ENCODE results near the gene ANXA5.

The ANXA5 gene

GRCh38 chr4:121701263-121701662, 4.5 kb upstream of the ANXA5 start:
- no peaks in the 10 kb centered on the region for H3K9me3 Mint-ChIP-seq
- peaks cover 3% of the 10 kb centered on the region for H3K36me3 Mint-ChIP-seq (ENCODE audit: low read depth)
- peaks cover 35% of the 10 kb centered on the region for H3K27me3 Mint-ChIP-seq
- intact Hi-C loops (cut with micrococcal nuclease), result no loop called here
- no peak overlapping the region for H3K4me3 Mint-ChIP-seq
- peaks cover 39% of the 10 kb centered on the region for H3K4me1 Mint-ChIP-seq (ENCODE audit: low read depth)
- no peak overlapping the region for H3K27ac Mint-ChIP-seq

GRCh38 chr4:121698236-121698671, 1.5 kb upstream of the ANXA5 start:
- intact Hi-C loops (cut with micrococcal nuclease), result loop anchor here (2.0 to 5.0 kb wide), 2 partner anchors 124 to 173 kb away; partner anchors contain the start of genes BBS7 and CCNA2
- Mint-ChIP-seq H3K27me3 (peaks cover 30% of the 10 kb centered on the region), H3K4me3 (no peak overlapping the region), H3K9me3 (no peaks in the 10 kb centered on the region), H3K36me3 (ENCODE audit: low read depth) (peaks cover 15% of the 10 kb centered on the region), H3K27ac (peak overlapping the region; percentile 43), H3K4me1 (ENCODE audit: low read depth) (peaks cover 38% of the 10 kb centered on the region)

- peaks cover 22% of the 10 kb centered on the region for H3K36me3 Mint-ChIP-seq (ENCODE audit: low read depth)
- peaks cover 26% of the 10 kb centered on the region for H3K27me3 Mint-ChIP-seq
- H3K4me3 Mint-ChIP-seq, result peak overlapping the region; percentile 100
- no peaks in the 10 kb centered on the region for H3K9me3 Mint-ChIP-seq
- H3K27ac Mint-ChIP-seq, result peak overlapping the region; percentile 99
- peaks cover 38% of the 10 kb centered on the region for H3K4me1 Mint-ChIP-seq (ENCODE audit: low read depth)
- intact Hi-C loops (cut with micrococcal nuclease), result loop anchor here (5.0 kb wide), 1 partner anchor 125 kb away; the partner anchor contains the start of gene CCNA2
Observed at GRCh38 chr4:121697564-121697963, 784 bp upstream of the ANXA5 start.

- Mint-ChIP-seq H3K36me3 (ENCODE audit: low read depth) (peaks cover 32% of the 10 kb centered on the region), H3K4me3 (peak overlapping the region; percentile 100), H3K4me1 (ENCODE audit: low read depth) (peaks cover 32% of the 10 kb centered on the region), H3K27me3 (peaks cover 19% of the 10 kb centered on the region), H3K27ac (peak overlapping the region; percentile 99), H3K9me3 (no peaks in the 10 kb centered on the region)
- intact Hi-C loops (cut with micrococcal nuclease), result loop anchor here (1.0 to 5.0 kb wide), 2 partner anchors 105 to 126 kb away; partner anchors contain the start of genes CCNA2 and EXOSC9
Observed at GRCh38 chr4:121696170-121696580, 605 bp downstream of the ANXA5 start.

GRCh38 chr4:121693886-121694285, 2.9 kb downstream of the ANXA5 start:
- H3K36me3 Mint-ChIP-seq (ENCODE audit: low read depth), result peaks cover 32% of the 10 kb centered on the region

GRCh38 chr4:121693450-121693849, 3.3 kb downstream of the ANXA5 start:
- peaks cover 15% of the 10 kb centered on the region for H3K4me1 Mint-ChIP-seq (ENCODE audit: low read depth)

More at GRCh38 chr4:121693886-121694285, 2.9 kb downstream of the ANXA5 start:
- H3K27me3 Mint-ChIP-seq, result peaks cover 5% of the 10 kb centered on the region
- H3K4me1 Mint-ChIP-seq (ENCODE audit: low read depth), result peaks cover 19% of the 10 kb centered on the region
- H3K27ac Mint-ChIP-seq, result no peak overlapping the region
- intact Hi-C loops (cut with micrococcal nuclease), result no loop called here
- no peaks in the 10 kb centered on the region for H3K9me3 Mint-ChIP-seq
- no peak overlapping the region for H3K4me3 Mint-ChIP-seq

GRCh38 chr4:121692261-121692660, 4.5 kb downstream of the ANXA5 start:
- peaks cover 32% of the 10 kb centered on the region for H3K36me3 Mint-ChIP-seq (ENCODE audit: low read depth)
- intact Hi-C loops (cut with micrococcal nuclease), result no loop called here
- H3K4me3 Mint-ChIP-seq, result no peak overlapping the region
- no peak overlapping the region for H3K27ac Mint-ChIP-seq
- H3K27me3 Mint-ChIP-seq, result no peaks in the 10 kb centered on the region
- H3K4me1 Mint-ChIP-seq (ENCODE audit: low read depth), result peaks cover 3% of the 10 kb centered on the region
- H3K9me3 Mint-ChIP-seq, result no peaks in the 10 kb centered on the region

More at GRCh38 chr4:121693450-121693849, 3.3 kb downstream of the ANXA5 start:
- no peak overlapping the region for H3K27ac Mint-ChIP-seq
- peaks cover 32% of the 10 kb centered on the region for H3K36me3 Mint-ChIP-seq (ENCODE audit: low read depth)
- peak overlapping the region; percentile 30 for H3K4me3 Mint-ChIP-seq
- no peaks in the 10 kb centered on the region for H3K9me3 Mint-ChIP-seq
- intact Hi-C loops (cut with micrococcal nuclease), result no loop called here
- peaks cover under 1% of the 10 kb centered on the region for H3K27me3 Mint-ChIP-seq

- Mint-ChIP-seq H3K27me3 (no peaks in the 10 kb centered on the region), H3K36me3 (ENCODE audit: low read depth) (peaks cover 42% of the 10 kb centered on the region), H3K9me3 (no peaks in the 10 kb centered on the region), H3K27ac (no peak overlapping the region), H3K4me1 (ENCODE audit: low read depth) (peaks cover 14% of the 10 kb centered on the region), H3K4me3 (no peak overlapping the region)
- intact Hi-C loops (cut with micrococcal nuclease), result no loop called here
Observed at GRCh38 chr4:121690001-121690400, 6.8 kb downstream of the ANXA5 start.

- Mint-ChIP-seq H3K9me3 (no peaks in the 10 kb centered on the region), H3K36me3 (ENCODE audit: low read depth) (peaks cover 49% of the 10 kb centered on the region), H3K4me3 (no peak overlapping the region), H3K4me1 (ENCODE audit: low read depth) (peaks cover 21% of the 10 kb centered on the region), H3K27me3 (no peaks in the 10 kb centered on the region), H3K27ac (no peak overlapping the region)
- intact Hi-C loops (cut with micrococcal nuclease), result loop anchor here (5.0 kb wide), 1 partner anchor 39 kb away; no protein-coding TSS in a partner anchor
Observed at GRCh38 chr4:121688701-121689100, 8.1 kb downstream of the ANXA5 start.

- peaks cover 21% of the 10 kb centered on the region for H3K4me1 Mint-ChIP-seq (ENCODE audit: low read depth)
- H3K27me3 Mint-ChIP-seq, result no peaks in the 10 kb centered on the region
- no peak overlapping the region for H3K4me3 Mint-ChIP-seq
- peaks cover 49% of the 10 kb centered on the region for H3K36me3 Mint-ChIP-seq (ENCODE audit: low read depth)
- no peak overlapping the region for H3K27ac Mint-ChIP-seq
- no peaks in the 10 kb centered on the region for H3K9me3 Mint-ChIP-seq
- intact Hi-C loops (cut with micrococcal nuclease), result loop anchor here (5.0 kb wide), 1 partner anchor 39 kb away; no protein-coding TSS in a partner anchor
Observed at GRCh38 chr4:121688261-121688660, 8.5 kb downstream of the ANXA5 start.

GRCh38 chr4:121686255-121686654, 10.5 kb downstream of the ANXA5 start:
- H3K27me3 Mint-ChIP-seq, result no peaks in the 10 kb centered on the region
- peaks cover 21% of the 10 kb centered on the region for H3K4me1 Mint-ChIP-seq (ENCODE audit: low read depth)
- H3K36me3 Mint-ChIP-seq (ENCODE audit: low read depth), result peaks cover 48% of the 10 kb centered on the region
- intact Hi-C loops (cut with micrococcal nuclease), result loop anchor here (5.0 kb wide), 1 partner anchor 41 kb away; no protein-coding TSS in a partner anchor
- no peak overlapping the region for H3K27ac Mint-ChIP-seq
- no peak overlapping the region for H3K4me3 Mint-ChIP-seq
- H3K9me3 Mint-ChIP-seq, result no peaks in the 10 kb centered on the region

- Mint-ChIP-seq H3K9me3 (no peaks in the 10 kb centered on the region), H3K4me1 (ENCODE audit: low read depth) (peaks cover 24% of the 10 kb centered on the region), H3K27ac (no peak overlapping the region), H3K27me3 (no peaks in the 10 kb centered on the region), H3K4me3 (no peak overlapping the region), H3K36me3 (ENCODE audit: low read depth) (peaks cover 58% of the 10 kb centered on the region)
- intact Hi-C loops (cut with micrococcal nuclease), result loop anchor here (5.0 kb wide), 1 partner anchor 42 kb away; no protein-coding TSS in a partner anchor
Observed at GRCh38 chr4:121685257-121685656, 11.5 kb downstream of the ANXA5 start.

- H3K36me3 Mint-ChIP-seq (ENCODE audit: low read depth), result peaks cover 65% of the 10 kb centered on the region
- intact Hi-C loops (cut with micrococcal nuclease), result no loop called here
- H3K9me3 Mint-ChIP-seq, result no peaks in the 10 kb centered on the region
- H3K4me1 Mint-ChIP-seq (ENCODE audit: low read depth), result peaks cover 25% of the 10 kb centered on the region
- H3K4me3 Mint-ChIP-seq, result no peak overlapping the region
- H3K27me3 Mint-ChIP-seq, result no peaks in the 10 kb centered on the region
- H3K27ac Mint-ChIP-seq, result no peak overlapping the region
Observed at GRCh38 chr4:121684561-121684960, 12.2 kb downstream of the ANXA5 start.

GRCh38 chr4:121684016-121684415, 12.8 kb downstream of the ANXA5 start:
- Mint-ChIP-seq H3K4me3 (no peak overlapping the region), H3K36me3 (ENCODE audit: low read depth) (peaks cover 70% of the 10 kb centered on the region), H3K9me3 (no peaks in the 10 kb centered on the region), H3K4me1 (ENCODE audit: low read depth) (peaks cover 31% of the 10 kb centered on the region), H3K27me3 (no peaks in the 10 kb centered on the region), H3K27ac (no peak overlapping the region)
- intact Hi-C loops (cut with micrococcal nuclease), result no loop called here

- peaks cover 91% of the 10 kb centered on the region for H3K36me3 Mint-ChIP-seq (ENCODE audit: low read depth)
Observed at GRCh38 chr4:121680571-121680970, 16.2 kb downstream of the ANXA5 start.

More at GRCh38 chr4:121680571-121680970, 16.2 kb downstream of the ANXA5 start:
- Mint-ChIP-seq H3K4me1 (ENCODE audit: low read depth) (peaks cover 23% of the 10 kb centered on the region), H3K27ac (no peak overlapping the region), H3K9me3 (no peaks in the 10 kb centered on the region), H3K27me3 (no peaks in the 10 kb centered on the region), H3K4me3 (no peak overlapping the region)
- intact Hi-C loops (cut with micrococcal nuclease), result no loop called here
